ENCODE data around the gene C1orf185.

C1orf185 gene

GRCh38 chr1:51165540-51165939 lies 63.5 kb downstream of the C1orf185 start:
- TF ChIP-seq CTCF (IDR thresholded peaks at IDR 0.05; ENCODE audit: low read depth, low read length), result no peak
- no peak for TF ChIP-seq EZH2phosphoT487 (IDR thresholded peaks at IDR 0.05; ENCODE audit: low read depth)
- Histone ChIP-seq H3K4me2 (ENCODE audit: low read length) (no peak overlapping the region), H3K9ac (ENCODE audit: low read length) (no peak overlapping the region), H3K4me3 (ENCODE audit: low read length) (no peak overlapping the region), H3K27ac (ENCODE audit: low read length) (no peak overlapping the region), H3K79me2 (ENCODE audit: low read length) (no peaks in the 10 kb centered on the region), H4K20me1 (ENCODE audit: insufficient read depth, low read length) (no peaks in the 10 kb centered on the region), H3K27me3 (ENCODE audit: low read depth, low read length) (no peaks in the 10 kb centered on the region), H3K9me3 (ENCODE audit: insufficient read depth, low read length) (no peaks in the 10 kb centered on the region), H3K36me3 (replicated peaks; ENCODE audit: low read depth, low read length) (no peaks in the 10 kb centered on the region), H2AFZ (ENCODE audit: low read depth, low read length) (no peak overlapping the region), H3K4me1 (ENCODE audit: low read length) (no peaks in the 10 kb centered on the region)

GRCh38 chr1:51168266-51168845 lies 66.3 kb downstream of the C1orf185 start:
- Histone ChIP-seq H3K27me3 (ENCODE audit: low read depth, low read length) (no peaks in the 10 kb centered on the region), H3K9me3 (ENCODE audit: insufficient read depth, low read length) (no peaks in the 10 kb centered on the region), H3K9ac (ENCODE audit: low read length) (no peak overlapping the region), H3K4me1 (ENCODE audit: low read length) (peaks cover 6% of the 10 kb centered on the region; the same call in 1 of the 2 replicates), H3K4me2 (ENCODE audit: low read length) (no peak overlapping the region), H3K79me2 (ENCODE audit: low read length) (no peaks in the 10 kb centered on the region), H4K20me1 (ENCODE audit: insufficient read depth, low read length) (no peaks in the 10 kb centered on the region), H3K4me3 (ENCODE audit: low read length) (no peak overlapping the region), H2AFZ (ENCODE audit: low read depth, low read length) (no peak overlapping the region), H3K27ac (ENCODE audit: low read length) (no peak overlapping the region), H3K36me3 (replicated peaks; ENCODE audit: low read depth, low read length) (no peaks in the 10 kb centered on the region)
- TF ChIP-seq CTCF (IDR thresholded peaks at IDR 0.05; ENCODE audit: low read depth, low read length) (no peak), EZH2phosphoT487 (IDR thresholded peaks at IDR 0.05; ENCODE audit: low read depth) (no peak)

- H3K9ac ChIP-seq (ENCODE audit: low read length), result no peak overlapping the region
- H4K20me1 ChIP-seq (ENCODE audit: insufficient read depth, low read length), result no peaks in the 10 kb centered on the region
- peaks cover 9% of the 10 kb centered on the region; the same call in 1 of the 2 replicates for H3K4me1 ChIP-seq (ENCODE audit: low read length)
- no peak overlapping the region for H3K4me3 ChIP-seq (ENCODE audit: low read length)
- no peaks in the 10 kb centered on the region for H3K9me3 ChIP-seq (ENCODE audit: insufficient read depth, low read length)
- no peak overlapping the region for H3K4me2 ChIP-seq (ENCODE audit: low read length)
- H3K36me3 ChIP-seq (replicated peaks; ENCODE audit: low read depth, low read length), result no peaks in the 10 kb centered on the region
- no peaks in the 10 kb centered on the region for H3K27me3 ChIP-seq (ENCODE audit: low read depth, low read length)
- H2AFZ ChIP-seq (ENCODE audit: low read depth, low read length), result no peak overlapping the region
- no peak overlapping the region for H3K27ac ChIP-seq (ENCODE audit: low read length)
- no peak for TF ChIP-seq EZH2phosphoT487 (IDR thresholded peaks at IDR 0.05; ENCODE audit: low read depth)
- TF ChIP-seq CTCF (IDR thresholded peaks at IDR 0.05; ENCODE audit: low read depth, low read length), result no peak
- no peaks in the 10 kb centered on the region for H3K79me2 ChIP-seq (ENCODE audit: low read length)
Measured at GRCh38 chr1:51168936-51169335, 66.9 kb downstream of the C1orf185 start.

- Histone ChIP-seq H3K9ac (ENCODE audit: low read length) (no peak overlapping the region), H3K27me3 (ENCODE audit: low read depth, low read length) (no peaks in the 10 kb centered on the region), H3K36me3 (replicated peaks; ENCODE audit: low read depth, low read length) (no peaks in the 10 kb centered on the region), H3K79me2 (ENCODE audit: low read length) (no peaks in the 10 kb centered on the region), H3K4me3 (ENCODE audit: low read length) (no peak overlapping the region), H3K9me3 (ENCODE audit: insufficient read depth, low read length) (no peaks in the 10 kb centered on the region), H3K4me2 (ENCODE audit: low read length) (no peak overlapping the region), H3K27ac (ENCODE audit: low read length) (no peak overlapping the region), H3K4me1 (ENCODE audit: low read length) (peaks cover 9% of the 10 kb centered on the region; the same call in 1 of the 2 replicates), H2AFZ (ENCODE audit: low read depth, low read length) (no peak overlapping the region), H4K20me1 (ENCODE audit: insufficient read depth, low read length) (no peaks in the 10 kb centered on the region)
- no peak for TF ChIP-seq EZH2phosphoT487 (IDR thresholded peaks at IDR 0.05; ENCODE audit: low read depth)
Measured at GRCh38 chr1:51170342-51170741, 68.3 kb downstream of the C1orf185 start.

Data from OCI-LY3 (cell line).